GM19468 (cell line): ENCODE results near the gene SPRR2D.
"Not testable (repeated sequence)": the region's sequence is repeated elsewhere in the genome, so short reads cannot be mapped to it uniquely, and the experiment has no call there.

Experiments used
- ATAC-seq: cut with Tn5 transposase; IDR thresholded peaks from one replicate; pipeline ENCODE4 v1.9.1; 2021; ENCODE audit warnings: mild to moderate bottlenecking, moderate library complexity, moderate number of reproducible peaks; ENCODE audit not compliant: unreplicated experiment; ENCODE audit errors: extremely low read depth

SPRR2D gene

GRCh38 chr1:153040950-153041631 is at the start of gene SPRR2D:
SPRR2D (minus strand) TSS chr1:153041120; CDS start chr1:153040346, 774 bp downstream.
- no peak for ATAC-seq

- no peak for ATAC-seq
Measured at GRCh38 chr1:153087652-153088051, 46.7 kb upstream of the SPRR2D start.

GRCh38 chr1:153081736-153082135 is 40.8 kb upstream of the SPRR2D start:
- ATAC-seq, result no peak

DNA sequence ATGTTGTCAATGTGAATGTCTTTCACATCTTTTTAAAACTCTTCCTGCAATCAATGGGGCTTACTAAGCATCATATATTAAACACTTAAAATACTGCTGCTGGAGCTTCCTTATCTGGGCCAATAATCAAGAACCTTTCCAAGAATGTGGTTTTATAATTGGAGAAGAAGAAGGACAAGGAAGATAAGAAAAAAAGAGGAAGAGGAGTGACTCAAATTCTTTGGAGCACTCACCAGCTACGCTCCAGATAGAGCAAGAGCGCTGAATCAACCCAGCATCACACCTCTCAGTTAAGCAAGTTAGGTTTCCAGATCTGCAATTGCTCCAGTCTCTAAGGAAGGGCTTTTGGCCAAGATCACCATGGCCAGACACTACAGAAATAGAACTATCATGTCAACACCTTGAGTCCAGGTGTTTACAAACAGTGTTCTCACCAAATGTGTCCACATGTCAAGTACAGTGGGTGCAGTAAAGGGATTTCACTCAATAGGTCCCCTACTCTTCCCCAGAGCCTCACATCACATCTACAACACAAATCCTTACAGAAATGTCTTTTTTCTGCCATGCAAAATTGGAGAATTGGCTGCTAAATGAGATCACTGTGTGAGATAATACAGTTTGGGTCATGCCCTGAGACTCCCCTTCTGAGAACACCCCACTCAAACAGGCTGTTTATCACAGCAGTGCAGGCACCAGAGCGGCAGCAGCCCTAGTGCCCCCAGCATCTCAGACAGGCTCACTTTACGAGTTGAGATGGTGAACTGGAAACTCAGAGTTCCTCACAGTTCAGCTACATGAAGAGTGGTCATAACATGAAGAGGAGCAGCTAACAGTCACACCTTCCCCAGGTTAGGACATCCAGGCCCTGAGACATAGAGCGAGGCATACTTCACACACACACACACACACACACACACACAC is 32.1 kb upstream of the SPRR2D start:
- no peak for ATAC-seq

DNA sequence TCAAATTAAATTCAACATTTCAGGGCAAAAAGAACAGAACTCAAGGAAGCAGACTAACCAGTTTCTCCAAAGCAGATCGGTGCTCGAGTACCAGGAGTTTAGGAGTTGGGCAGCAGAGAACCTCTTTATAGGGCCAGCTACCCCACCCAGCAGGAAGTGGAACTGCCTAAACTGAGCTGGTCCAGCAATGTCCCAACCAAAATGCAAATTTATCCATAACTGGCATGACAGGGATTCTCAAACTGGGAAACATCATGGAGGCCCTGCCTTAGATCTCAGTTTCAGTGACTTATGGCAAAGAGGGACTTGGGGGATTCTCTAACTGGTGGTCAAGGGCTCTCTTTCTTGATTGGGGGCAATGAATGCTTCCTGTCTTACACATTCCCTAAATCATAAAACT is 30.6 kb upstream of the SPRR2D start, which contains the start of gene SPRR2B:
TSS of gene SPRR2B (minus strand) at position 101 of the 400 bp plus-strand sequence. CDS start 772 bp downstream, outside the sequence.
- no peak for ATAC-seq

- no peak for ATAC-seq
Measured at GRCh38 chr1:153070243-153070642, 29.3 kb upstream of the SPRR2D start.

DNA sequence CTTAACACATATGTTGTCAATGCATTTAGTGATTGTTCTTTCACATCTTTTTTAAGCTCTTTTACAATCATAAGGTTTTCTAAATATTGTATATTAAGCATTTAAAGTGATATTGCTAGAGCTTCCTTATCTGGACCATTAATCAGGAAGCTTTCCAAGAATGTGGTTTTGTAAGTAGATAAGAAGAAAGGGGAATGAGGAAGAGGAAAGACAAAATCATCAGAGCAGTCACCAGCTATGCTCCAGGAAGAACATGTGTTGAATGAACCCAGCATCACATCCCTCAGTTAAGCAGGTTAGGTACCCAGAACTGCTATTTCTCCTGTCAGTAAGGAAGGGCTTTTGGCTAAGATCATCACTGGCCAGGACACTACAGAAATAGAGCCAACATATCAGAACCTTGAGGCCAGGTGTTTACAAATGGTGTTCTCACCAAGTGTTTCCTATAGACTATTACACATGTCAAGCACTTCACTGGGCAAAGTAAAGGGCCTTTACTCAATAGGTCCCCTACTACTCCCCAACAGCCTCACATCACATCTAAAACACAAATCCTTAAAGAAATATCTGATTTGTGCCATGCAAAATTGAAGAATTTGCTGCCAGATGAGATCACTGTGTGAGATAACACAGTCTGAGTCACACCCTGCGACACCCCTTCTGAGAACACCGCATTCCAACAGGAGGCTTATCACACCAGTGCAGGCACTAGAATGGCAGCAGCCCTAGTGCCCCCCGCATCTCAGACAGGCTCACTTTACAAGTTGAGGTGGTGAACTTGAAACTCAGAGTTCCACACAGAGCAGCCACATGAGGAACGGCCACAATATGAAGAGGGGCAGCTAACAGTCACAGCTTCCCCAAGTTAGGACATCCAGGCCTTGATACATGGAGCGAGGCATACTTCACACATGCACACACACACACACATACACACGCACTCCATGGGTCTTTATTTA is 18.2 kb upstream of the SPRR2D start:
- ATAC-seq, result no peak

DNA sequence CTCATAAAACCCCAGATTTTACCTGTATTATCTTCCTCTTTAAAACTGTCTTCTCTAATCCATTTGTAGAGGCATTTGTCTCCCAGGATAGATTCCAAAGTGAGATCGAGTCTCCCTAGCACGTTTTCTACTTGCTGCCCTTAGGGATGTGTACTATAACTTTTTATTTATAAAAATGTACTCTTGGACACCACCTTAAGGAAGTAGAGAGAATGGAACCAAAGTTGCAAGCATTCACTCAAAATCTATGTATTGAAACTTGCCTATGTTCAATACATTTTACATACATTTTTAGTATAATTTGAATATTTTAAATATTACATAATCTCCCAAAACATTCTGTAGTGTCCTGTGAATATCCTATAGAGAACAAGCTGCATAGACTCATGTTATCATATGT is 17.2 kb upstream of the SPRR2D start:
- ATAC-seq, result no peak

DNA sequence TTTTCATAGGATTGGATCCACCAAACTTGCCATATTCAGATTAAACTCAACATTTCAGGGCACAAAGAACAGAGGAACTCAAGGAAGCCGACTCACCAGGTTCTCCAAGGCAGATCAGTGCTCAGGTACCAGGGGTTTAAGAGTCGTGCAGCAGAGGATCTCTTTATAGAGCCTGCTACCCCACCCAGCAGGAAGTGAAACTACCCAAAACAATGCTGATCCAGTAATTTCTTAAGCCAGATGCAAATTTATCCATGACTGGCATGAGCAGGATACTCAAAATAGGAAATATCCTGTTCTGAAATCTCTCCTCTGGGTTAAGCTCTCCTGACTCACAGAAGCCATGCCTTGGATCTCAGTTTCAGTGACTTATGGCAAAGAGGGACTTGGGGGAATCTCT is 16.5 kb upstream of the SPRR2D start, which contains the start of gene SPRR2A:
TSS of gene SPRR2A (minus strand) at position 138 of the 400 bp plus-strand sequence. CDS start 777 bp downstream, outside the sequence.
- no peak for ATAC-seq

DNA sequence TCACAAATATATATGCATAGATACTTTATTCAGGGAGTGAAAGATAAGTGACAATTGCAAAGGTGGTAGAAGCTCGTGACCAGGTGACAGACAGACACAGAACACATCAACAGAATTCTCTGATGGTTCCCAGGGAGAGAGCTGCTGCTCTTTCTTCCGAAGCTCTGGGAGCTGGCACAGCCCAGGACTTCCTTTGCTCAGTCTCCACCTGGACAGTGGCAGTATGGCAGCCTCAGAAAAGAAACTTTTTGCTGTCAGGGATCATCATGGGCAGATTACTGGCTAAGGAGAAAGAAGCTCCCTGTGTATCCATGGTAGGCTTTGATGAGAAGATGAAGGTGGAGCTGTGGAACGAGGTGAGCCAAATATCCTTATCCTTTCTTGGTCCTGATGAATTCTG is 15.2 kb upstream of the SPRR2D start:
- ATAC-seq, result not testable (repeated sequence)

- no peak for ATAC-seq
Measured at GRCh38 chr1:153049211-153049610, 8.3 kb upstream of the SPRR2D start.

- ATAC-seq, result no peak
Measured at GRCh38 chr1:153035211-153035610, 5.7 kb downstream of the SPRR2D start.

GRCh38 chr1:153032677-153033308 is 8.1 kb downstream of the SPRR2D start:
- ATAC-seq, result no peak

DNA sequence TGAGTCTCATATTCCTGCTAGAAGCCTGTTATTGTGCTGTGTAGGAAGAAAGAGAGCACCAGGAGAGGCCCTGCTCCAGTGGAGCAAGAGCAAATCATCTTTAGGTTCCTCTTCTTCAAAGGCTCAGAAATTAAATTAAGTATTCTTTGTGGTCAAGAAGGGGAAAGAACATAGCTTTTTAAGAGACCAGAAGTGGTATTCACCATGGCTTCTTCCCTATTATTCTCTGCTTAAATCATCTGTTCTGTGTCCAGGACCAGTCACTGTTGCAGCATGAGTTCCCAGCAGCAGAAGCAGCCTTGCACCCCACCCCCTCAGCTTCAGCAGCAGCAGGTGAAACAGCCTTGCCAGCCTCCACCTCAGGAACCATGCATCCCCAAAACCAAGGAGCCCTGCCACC is 8.8 kb downstream of the SPRR2D start:
- ATAC-seq, result no peak

GRCh38 chr1:153030895-153031294 is 10.0 kb downstream of the SPRR2D start, which contains the start of gene SPRR1B:
SPRR1B (plus strand) TSS chr1:153031203; CDS start chr1:153032346, 1,143 bp downstream.
- no peak for ATAC-seq

GRCh38 chr1:153028766-153029165 is 12.2 kb downstream of the SPRR2D start:
- ATAC-seq, result no peak

DNA sequence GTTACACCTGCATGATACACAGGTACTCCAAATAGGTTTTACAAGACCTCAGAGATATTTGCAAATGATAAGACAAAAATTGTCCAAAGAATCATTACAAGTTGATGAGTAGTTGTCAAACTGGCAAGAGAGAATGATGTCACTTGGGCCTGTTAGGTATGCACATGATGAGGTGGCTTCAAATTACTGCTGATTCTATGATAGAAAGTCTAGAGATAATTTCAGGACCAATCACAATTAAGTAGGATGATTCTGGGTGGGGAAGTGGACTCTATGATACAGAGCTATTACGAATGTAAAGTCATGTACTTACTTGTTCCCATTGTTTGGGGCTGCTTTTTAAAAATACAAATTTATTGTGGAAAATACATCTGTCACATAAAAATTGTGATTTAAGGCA is 15.1 kb downstream of the SPRR2D start:
- no peak for ATAC-seq

- no peak for ATAC-seq
Measured at GRCh38 chr1:153024413-153024812, 16.5 kb downstream of the SPRR2D start.

DNA sequence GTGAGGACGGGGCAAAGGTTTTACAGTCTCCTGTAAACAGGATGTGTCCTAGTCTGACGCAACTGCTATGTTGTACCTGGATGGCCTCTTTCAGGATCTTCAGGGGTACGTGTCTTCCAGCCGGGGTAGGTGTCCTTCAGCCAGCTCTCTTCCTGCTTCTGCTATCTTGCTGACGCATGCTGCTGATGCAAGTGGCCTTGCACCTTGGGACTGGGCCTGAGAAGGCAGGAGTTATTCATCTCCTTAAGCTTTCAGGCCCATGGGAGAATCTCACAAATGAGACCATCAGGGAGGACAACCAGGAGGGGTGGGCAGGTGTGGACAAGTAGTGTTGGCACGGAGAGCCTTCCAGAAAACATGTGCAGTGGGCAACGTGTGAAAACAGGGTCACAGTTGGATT is 17.8 kb downstream of the SPRR2D start:
- ATAC-seq, result no peak
